HuH-7 (cell line): Measurements from ENCODE around the gene NFXL1.

Experiments used
- DNase-seq: peaks from one replicate; pipeline ENCODE4 v3.0.0; 2011; ENCODE audit warnings: low spot score

Gene NFXL1

DNA sequence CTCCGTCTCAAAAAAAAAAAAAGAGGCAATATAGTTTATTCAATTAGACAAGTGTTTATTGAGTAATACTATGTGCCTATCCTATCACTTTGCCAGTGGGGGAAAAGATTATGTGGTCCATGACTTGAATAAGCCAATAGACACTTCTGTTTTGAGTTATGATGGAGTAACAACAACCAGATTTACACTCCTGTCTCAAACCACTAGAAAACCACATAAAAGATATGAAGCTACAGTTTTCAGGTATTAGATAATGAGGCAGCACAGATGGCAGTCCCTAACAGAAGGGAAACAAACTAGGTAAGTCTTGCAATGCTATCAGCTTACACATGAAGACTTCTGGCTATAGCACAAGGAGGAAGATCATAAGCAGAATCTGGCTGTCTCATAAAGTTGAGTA, 22.5 kb downstream of the NFXL1 start:
- no peak for DNase-seq

DNA sequence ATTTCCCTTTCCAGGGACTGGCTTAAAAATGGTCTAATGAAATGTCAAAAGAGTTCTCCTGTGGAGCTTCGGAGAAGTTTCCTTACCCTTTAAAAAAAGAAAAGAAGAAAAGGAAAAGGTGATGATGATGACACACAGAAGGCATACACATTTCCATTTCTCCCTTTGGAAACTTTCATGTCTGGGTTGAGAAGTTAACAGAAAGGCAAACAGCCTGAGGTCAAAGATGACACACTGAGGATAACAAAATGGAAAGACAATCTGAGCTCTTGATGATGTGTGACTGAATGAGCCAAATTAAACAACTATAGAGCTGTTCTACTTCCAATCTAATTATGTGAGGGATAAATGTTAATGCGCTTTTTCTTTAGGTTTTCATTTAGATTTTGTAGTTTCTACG, 32.2 kb downstream of the NFXL1 start:
- DNase-seq: no peak

DNA sequence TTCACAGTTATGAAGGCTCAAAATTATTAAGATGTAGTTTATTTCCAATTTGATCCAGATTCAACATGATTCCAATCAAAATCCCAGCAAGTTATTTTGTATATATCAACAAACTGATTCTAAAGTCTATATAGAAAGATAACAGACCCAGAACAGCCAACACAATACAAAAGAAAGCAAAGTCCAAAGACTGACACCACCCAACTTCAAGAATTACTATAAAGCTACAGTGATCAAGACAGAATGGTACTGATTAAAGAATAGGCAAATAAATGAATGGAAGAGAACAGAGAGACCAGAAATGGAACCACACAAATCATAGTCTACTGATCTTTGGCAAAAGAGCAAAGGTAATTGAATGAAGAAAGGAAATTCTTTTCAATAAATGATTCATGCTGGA, 34.9 kb downstream of the NFXL1 start:
- DNase-seq: no peak

DNA sequence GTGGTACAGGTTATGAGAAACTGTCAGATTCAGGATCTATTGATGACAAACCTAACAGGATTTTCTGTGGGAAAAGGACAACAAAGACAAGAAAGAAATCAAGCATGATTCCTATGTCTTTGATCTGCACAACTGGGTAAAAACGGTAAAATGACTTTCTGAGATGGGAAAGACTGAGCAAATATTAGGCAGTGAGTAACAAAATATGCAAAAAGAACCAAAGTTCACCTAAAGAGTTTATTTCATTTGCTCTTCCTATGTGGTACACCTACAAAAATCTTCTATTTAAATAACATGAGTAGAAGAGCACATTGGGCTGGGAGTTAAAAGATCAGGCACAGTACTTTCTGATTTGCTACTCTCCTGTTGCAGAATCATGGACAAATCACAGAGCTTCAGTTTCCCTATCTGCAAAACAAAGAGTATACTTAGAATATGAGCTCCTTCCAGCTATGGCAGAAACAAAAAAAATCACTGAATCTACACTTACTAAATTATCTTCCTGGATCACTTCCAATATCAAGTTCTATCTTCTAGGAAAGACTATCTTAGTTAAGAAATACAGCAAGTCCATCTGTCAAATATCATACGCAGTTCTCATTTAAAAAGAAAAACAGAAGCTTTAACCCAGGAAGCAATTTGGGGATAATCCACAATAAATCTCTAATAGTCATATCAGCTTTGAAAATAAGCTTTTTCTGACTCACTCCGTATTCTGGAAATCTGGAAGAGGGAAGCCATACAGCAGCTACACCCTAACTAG, 37.4 kb downstream of the NFXL1 start:
- DNase-seq: no peak

DNA sequence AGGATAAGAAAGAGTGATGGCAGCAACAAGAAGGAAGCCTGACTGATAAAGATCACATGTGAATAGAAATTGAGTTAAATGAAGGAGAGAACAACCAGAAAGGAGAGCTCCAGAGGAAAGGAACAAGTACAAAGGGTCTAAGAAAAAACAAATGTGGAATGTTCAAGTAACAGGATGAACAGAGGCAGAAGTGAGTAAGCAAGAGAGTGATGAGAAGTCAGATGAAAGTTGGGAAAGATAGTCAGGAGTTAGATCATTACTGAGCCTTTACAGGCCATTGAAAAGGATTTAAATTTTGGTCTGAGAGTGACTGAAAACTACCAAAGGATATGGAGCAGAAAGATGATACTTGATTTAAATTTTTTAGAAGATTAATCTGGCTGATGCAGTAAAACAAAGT, 38.1 kb downstream of the NFXL1 start:
- DNase-seq: no peak

DNA sequence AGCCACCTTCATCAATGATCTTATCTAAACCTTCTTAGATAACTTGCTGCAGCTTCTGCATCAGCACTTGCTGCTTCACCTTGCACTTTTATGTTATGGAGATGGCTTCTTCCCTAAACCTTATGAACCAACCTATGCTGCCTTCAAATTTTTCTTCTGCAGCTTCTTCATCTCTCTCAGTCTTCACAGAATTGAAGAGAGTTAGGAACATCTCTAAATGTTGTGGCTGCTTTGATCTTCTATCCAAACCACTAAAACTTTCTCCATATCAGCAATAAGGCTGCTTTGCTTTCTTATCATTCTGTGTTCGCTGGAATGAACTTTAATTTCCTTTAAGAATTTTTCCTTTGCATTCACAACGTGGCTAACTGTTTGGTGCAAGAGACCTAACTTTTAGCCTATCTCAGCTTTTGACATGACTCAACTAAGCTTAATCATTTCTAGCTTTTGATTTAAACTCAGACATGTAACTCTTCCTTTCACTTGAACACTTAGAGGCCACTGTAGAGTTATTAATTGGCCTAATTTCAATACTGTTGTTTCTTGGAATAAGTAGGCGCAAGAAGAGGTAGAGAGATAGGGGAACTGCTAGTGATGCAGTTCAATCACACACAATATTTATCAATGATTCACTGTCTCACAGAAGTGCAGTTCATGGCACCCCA, 40.4 kb downstream of the NFXL1 start:
- DNase-seq: no peak

DNA sequence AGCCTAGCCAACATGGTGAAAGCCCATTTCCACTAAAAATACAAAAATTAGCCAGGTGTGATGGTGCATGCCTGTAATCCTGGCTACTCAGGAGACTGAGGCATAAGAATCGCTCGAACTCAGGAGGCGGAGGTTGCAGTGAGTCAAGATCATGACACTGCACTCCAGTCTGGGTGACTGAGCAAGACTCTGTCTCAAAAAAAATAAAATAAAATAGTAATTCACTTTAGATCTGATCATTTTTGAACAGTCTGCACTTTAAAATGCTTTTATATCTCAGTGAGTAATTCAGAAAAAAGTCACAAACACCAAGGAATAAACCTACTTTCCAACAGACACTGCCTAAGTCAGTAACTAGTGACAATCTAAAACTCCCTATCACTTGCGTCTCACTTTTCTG, 50.9 kb downstream of the NFXL1 start:
- no peak for DNase-seq

DNA sequence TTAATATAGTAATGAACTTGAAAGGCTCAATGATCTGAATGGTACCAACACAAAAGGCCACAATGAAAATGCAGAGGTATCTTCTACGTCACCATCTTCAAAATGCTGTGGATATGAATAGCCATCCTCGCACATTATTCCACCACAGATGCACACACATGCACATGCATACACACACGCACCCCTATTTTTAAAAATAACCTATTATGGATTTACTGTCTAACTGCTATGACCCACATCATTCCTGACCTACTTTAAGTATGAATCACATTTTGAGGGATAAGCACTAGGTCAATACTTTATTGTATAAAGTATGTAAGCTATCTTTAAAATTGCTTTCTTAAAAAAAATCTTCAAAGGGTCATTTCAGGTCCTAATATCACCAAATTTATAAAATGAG, 52.1 kb downstream of the NFXL1 start:
- DNase-seq: no peak

DNA sequence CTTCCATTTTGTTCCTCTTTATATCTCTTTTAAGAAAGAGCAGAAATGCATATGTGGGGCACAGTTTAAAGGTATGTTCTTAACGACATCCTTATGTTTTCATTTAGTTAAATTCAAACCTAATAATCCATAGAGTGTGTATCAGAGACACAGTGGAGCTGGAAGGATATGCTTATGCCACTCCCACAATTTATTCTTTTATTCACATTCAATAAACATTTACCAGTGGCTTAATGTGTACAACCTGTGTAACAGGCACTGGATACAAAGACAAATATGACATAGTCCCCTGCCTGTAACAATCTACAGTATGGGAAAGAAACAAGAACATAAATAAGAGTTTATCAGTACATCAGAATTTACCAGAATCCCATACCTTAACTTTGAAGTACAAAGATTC, 54.1 kb downstream of the NFXL1 start:
- DNase-seq: no peak

DNA sequence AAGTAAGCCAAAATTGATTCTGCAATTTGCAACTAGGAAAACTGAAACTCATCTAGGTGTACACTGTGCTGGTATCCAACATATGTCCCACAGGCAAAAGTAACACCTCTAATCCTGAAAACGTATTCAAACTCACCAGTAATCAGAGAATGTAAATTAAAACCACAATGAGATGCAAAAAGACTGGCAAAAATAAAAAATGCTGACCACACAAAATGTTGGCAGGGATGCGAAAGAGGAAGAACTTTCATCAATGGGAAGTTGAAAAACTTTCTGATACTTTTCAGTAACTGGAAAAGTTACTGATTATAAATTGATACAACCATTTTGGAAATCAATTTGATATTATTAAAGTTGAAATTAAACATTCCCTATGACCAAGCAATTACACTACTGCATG, 56.4 kb downstream of the NFXL1 start:
- DNase-seq: no peak

DNA sequence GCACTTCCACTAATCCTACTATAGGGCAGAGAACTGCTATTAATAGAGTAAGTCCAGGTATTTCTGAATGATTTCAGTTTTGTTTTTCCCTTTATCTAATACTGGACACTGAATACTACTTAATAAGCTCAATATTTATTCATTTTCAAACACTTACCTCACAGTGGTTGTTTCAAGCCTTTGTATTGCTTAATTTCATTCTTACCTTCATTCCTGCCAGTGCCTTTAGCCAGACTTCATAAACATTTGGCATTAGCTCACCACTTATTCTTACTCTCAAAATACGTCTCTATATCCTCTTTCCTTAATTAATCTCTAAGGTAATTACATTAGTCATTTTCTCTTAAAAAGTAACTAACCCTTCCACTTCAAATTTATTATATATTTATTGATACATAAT, 57.7 kb downstream of the NFXL1 start:
- DNase-seq: no peak

DNA sequence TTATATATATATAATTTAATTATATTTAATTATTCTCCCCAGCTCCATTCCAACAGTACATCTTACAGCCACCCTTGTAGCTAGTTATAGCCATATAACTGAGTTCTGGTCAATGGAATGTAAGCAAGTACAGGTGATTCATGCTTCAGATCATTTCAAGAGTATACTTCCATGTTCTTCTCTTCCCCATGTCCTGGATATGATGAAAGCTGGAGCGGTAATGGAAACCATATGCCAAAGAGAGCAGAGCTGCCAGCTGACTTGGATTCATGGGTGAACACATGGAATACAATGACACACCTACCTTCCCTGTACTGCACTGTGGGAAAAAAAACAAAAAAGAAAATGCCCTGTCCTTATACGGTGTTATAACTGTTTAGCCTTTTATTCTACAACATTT, 59.0 kb downstream of the NFXL1 start:
- no peak for DNase-seq

DNA sequence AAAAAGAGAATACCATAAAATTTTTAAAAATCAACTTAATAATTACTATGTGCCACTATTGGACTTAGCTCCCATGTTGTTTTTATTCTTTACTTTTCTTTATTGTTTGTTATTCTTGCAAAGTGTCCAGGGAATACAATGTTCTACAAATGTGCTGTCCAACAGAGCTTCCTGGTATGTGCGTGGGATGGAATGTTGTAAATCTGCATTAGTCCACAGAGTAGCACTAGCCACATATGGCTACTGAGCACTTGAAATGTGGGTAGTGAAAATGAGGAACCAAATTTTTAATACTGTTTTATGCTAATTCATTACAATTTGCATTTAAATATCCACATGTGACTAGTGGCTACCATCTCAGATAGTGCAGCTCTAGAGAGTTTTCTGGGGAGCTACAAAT, 62.2 kb downstream of the NFXL1 start:
- DNase-seq: no peak

DNA sequence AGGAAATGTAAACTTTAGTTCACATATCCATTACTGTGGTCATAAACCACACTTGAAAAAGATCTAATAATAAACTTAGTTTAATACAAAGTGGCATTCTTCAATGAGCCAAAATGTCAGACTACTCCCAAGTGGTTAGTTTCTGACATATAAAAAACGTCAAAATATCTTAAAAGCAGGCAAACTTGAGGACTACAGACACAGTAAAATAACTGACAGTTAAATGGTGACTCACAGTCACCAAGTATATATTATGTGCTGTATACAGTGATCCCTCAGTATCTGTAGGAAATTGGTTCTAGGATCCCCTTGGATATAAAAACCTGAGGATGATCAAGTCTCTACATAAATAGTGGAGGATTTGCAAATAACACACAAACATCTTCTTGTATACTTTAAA, 64.9 kb downstream of the NFXL1 start:
- DNase-seq: no peak

DNA sequence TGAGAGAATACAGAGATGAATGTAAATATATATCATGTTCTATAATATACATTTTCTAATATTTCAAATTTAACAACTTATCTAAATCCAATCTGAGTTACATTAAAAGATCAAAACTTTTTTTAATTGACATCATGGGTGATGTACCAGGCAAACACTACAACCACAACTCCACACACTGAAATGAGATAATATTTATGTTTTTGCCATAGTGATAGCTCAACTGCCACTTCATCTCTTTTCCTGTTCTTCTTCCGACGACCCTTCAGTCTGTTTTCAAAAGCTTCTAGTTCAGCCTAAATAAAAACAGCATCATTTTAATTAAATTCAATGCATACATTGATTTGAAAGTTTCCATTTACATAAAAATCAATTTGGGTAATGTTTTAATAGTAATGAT, 66.3 kb downstream of the NFXL1 start:
- DNase-seq: no peak

DNA sequence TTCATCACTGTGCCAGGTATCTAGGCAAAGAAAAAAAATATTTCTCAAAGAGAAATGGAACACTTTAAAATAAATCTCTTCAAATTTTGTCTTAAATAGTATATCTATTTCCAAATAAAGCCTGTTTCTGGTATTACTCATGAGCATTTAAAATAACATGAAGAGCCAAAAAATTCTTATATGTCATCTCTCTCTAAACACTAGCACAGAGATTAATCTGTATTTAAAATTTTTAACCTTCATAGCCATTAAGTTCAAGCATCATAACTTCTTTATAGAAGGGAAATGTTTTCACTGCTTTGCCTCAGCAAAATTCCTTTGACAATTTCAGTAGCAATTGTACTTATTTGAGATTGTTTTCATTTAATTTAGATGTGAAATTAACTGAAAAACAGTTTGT, 71.4 kb downstream of the NFXL1 start:
- DNase-seq: no peak

DNA sequence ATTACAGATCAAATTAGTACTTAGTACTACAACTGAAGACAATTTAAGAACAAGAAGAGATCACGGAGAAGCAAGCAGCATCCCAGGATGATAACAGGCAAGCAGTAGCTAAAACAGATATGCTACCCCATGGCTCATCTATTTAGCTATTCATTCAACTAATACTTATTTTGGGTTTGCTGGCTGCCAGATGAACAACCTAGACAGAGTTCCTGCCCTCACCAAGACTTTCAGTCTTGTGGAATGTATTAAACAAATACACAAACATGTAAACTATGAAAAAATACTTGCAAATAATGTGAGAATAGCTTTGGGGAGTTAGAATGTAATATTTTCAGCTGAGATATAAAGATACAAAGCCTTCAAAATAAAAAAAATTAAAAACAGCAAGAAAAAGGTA, 74.1 kb downstream of the NFXL1 start:
- DNase-seq: no peak

DNA sequence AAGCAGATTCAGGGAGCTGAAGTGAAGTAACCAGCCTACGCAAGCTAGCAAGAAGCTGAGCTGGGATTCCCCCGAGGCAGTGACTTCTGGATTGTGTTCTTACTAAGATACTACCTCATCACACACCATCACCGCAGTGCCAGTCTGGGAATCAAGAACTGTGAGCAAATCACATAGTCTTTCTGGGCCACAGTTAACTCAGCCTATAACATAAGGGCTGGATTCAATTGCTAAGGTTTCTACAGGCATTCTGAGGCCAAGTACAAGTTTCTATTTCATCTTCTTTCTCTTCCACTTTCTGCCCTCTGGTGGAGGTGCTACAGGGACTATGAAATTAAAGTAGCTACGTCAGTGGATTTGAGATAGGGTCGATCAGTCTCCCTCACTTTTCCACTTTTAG, 75.1 kb downstream of the NFXL1 start:
- DNase-seq: no peak

DNA sequence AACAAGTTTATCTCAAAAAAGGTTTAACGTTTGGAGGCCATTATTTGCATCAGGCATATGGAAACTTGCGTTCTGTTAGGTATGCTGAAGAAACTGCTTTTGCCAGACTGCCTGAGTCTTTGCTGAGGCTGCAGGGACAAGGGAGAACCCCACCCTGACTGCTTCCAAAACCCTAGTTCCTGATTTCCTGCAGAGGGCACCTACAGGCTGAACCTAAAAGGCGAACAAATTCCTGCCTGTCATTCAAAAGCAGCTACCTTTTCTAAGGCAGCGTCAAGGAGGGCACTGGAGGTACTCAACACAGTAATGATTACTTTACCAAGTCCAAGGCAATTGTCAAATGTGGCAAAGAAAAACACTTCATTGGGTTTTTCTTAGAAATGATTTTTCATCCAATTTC, 75.9 kb downstream of the NFXL1 start:
- DNase-seq: no peak

DNA sequence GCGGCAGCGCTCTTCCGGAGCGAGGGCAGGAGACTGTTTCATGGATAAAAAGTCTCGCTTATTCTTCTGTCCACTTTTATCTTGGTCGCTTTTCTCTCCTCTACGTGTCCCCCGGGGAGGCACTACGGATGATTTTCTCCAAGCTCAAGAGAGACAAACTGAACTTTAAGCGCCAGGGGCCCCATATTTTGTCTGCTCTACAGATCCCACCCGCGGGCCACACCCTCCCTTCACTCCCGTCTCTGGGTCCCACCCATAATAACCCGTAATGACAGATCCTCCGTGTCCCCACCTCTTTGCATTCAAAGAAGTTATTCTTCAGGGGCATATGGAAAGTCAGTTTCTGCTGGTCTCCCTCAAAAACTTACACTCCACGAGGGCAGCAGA, 76.5 kb downstream of the NFXL1 start, which contains the start of gene CORIN:
Gene CORIN (minus strand): TSS at position 160 of the 387 bp plus-strand sequence. CDS start 118 bp downstream, at position 42.
- DNase-seq: peak; percentile 20

DNA sequence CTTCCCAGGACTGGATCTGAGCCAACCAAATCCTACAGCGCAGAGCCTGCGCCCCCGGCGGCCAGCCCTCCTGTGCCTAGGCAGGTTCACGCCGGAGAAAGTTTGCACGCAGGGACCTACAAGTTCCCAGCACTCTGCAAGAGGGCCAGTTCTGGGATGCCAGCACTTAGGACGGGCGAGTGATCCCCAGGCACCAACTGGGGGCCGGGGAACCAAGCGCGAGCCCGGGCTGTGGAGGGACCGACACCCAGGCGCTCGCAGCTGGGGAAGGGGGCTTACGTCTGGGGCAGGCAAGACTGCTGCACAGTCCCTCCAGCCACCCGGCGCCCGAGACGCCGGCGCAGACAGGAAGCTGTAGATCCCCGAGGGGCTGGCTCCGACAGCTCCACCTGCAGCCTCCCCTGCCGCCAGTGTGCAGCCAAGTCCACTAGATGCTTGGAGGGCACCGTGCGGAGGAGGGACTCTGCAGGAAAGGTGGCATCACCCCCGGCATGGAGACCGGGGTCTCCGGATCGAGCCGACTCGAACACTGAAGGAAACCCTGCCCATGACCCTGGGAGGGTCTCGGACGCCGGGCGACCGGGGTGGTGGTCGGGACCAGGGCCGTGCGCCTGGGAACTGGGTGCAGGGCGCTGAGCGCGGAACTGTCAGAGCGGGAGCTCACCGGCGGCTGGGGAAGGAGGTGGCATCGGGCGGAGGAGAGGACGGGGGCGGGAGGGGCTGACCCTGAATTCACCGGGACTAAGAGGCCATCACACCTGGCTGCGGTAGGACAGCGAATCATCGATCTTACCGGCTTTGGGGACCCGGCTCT, 77.1 kb downstream of the NFXL1 start:
- DNase-seq: peak; percentile 63

DNA sequence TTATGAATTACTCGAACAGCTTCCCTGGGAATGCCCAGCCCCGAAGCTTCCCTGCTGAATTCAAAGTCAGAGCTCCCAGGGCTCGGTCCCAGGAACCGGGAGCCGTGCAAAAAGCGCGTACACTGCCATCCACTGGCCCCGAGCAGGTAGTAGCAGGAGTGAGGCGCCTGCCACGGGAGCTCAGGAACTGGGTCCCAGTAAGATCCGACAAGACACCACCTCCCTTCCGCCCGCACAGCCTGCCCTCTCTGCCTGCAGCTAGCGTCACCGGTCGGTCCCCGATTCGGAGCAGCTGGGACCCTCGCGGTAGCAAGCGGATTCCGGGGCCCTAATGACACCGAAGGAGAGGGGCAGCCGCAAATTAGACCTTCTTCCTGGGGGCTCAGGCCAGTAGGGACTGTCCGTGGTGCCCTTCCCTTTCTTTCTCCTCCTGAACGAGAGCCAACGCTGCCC, 77.7 kb downstream of the NFXL1 start:
- DNase-seq: peak; percentile 85

DNA sequence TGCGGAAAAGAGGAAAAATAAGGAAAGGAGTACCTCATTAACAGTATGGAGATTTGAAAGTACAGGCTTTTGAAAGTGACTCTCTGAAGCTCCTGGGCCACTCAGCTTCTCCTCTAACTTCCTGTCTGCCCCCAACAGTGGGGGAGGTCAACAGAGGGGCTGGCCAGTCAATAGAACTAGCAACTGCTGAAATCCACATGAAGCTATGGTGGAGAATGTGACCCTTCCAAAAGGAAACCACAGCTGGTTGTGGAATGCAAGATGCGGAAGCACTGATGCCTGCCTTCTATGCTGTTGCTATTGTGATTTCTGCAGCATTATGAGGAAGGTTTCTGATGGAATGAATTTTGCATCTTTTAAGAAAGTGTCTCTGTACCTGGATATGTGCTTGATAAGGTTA, 78.9 kb downstream of the NFXL1 start:
- DNase-seq: no peak
